NCI-H146 (cell line): ENCODE data around the gene ARHGEF33.

Source experiments
- DNase-seq: peaks from one replicate; lab custom pipeline; 2025; lab: John Stamatoyannopoulos, UW

Gene ARHGEF33

GRCh38 chr2:38960609-38961320, 71.1 kb downstream of the ARHGEF33 start:
- no peak for DNase-seq

DNA sequence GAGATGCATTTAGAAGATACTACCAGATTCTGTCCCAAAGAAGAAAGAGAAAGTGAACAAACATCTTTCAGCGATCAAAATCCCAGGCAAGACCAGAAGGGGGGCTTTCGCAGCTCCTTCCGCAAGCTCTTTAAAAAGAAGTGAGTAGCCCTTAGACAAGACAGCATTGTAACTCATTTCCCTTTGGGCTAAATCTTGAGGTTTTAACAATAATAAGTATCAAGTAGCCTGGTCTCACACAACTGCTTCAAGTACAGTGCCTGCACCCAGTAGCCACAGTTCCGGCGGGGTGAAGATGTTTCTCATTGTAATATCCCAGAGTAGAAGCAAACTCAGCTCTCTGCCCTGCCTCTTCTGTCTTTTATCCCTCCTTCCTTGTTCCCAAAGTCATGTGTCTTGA, 76.3 kb downstream of the ARHGEF33 start:
- DNase-seq: no peak

DNA sequence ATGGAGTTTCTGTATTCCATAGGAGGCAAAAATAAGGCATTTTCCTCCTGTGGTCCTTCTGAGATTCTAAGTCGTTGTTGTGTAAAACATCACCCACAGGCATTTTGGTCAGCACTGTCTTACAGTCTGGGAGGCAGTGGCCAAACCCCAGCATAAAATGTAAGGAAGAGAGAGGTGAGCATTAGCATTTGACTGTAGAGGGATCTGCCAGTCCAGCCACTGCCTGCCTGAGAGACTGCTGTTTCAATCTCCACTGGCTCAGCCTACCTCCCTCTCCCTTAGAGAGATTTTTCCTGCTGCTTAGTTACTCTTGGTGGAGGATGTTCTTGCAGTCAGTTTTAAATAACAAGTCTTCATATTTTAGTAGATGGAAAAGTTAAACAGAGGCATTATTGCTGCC, 77.0 kb downstream of the ARHGEF33 start:
- DNase-seq: no peak

DNA sequence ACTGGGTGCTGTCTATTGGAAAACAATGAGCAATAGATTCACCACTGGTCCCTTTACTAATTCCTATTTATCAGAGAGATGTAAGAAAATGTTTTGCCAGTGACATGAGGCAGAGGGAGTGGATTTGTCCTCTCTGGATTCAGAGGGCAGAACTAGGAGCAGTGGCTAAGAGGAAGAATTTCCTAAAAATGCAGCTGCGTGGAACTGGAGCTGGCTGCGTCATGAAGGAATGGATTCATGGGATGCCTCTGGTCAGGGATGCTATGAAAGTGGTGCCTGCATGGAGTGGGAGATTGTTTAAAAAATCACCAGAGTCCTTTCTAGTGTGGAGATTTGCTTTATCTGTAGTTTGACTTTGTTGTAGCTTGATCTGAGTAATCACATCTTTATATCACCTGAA, 78.3 kb downstream of the ARHGEF33 start:
- no peak for DNase-seq

DNA sequence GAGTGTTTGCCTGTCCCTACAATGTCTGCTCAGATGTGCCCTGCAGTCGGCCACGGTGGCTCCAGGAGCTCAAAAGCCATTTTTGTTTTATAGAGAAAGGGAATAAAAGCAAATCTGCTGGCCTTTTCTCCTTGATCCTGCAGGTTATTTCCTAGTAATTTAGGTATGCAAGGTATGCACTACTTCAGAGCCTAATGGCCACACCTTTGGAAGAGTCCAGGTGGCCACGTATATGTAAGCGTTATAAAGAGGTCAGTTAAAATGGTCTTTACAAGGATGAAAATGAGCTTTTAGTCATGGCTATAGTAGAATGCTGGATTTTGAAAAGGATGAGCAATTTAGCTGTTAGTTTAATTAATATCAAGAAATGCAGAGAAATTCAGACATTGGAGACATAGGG, 81.7 kb downstream of the ARHGEF33 start:
- DNase-seq: no peak

GRCh38 chr2:38973266-38973665, 83.6 kb downstream of the ARHGEF33 start:
- no peak for DNase-seq

GRCh38 chr2:38975042-38975441, 85.4 kb downstream of the ARHGEF33 start:
- DNase-seq: no peak

- no peak for DNase-seq
Measured at GRCh38 chr2:38977047-38977446, 87.4 kb downstream of the ARHGEF33 start.

DNA sequence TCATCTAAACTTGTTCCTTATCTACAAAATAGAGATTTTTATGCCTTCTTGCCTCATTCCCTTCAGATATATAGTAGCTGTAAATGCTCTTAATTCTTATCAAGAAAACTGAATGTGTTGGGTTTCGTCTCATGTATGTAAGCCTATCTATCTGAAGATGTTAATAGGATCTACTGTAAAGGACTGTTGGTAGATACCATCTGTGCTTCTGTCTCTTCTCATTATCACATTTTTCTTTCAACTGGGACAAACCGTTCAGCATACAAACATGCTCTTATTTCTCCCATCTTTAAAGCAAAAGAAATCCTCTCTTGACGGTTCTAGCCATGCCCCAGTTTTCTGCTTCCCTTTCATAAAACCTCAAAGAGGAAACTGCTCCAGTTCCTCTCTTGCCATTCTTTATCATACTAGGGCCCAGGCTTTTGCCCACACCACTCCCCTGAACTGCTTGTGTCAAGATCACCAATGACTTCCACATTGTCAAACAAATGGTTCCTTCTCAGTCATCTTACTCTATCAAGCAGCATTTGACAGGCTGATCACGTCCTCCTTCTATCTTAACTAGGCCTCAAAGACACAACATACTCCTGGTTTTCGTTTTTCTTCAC, 88.7 kb downstream of the ARHGEF33 start:
- DNase-seq: no peak

DNA sequence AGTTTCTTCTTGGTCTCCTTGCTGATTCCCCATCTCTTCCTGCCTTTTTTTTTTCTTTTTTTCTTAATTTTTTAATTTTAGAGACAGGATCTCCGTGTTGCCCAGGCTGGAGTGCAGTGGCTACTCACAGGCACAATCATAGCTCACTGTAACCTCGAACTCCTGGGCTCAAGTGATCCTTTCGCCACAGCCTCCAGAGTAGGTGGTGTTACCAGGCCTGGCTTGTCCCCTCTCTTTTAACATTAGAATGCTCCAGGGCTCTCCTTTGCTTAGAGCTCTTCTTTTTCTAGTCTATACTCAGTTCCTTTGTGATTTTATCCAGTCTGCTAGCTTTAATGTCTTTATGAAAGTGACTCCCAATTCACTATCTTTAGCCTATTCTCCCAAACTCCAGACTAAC, 89.2 kb downstream of the ARHGEF33 start:
- no peak for DNase-seq

GRCh38 chr2:38981003-38981669, 91.5 kb downstream of the ARHGEF33 start:
- no peak for DNase-seq

DNA sequence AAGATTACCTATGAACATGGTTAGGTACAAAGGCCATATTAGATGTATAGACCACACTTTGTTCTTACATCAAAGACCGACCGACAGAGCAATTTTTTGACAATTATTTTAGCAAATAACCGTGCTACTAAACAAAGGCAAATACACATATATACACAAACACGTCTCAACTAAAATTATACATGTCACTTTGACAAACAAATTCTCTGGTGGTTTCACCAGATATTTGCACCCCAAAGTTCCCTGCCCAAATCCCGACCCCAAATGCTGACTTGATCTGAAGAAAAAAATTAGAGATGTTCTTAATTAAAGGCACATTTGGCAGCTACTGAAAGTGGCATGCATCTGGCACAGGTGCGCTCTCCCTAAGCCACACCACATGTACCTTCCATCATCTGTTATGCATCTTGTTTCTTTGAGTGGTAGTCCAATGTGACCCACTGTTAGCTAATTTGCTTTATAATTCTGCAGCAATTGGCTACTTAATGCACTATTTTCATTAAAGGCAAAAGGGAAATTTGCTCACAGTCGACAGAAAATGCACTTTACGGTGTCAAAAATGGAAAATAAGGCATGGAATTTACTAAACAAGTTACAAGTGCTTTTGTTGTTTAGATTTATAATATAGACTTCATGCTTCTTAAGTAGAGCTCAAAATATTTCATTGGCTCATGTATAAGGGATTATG, 92.1 kb downstream of the ARHGEF33 start:
- no peak for DNase-seq

- DNase-seq: no peak
Measured at GRCh38 chr2:38982498-38982897, 92.8 kb downstream of the ARHGEF33 start.

GRCh38 chr2:38988716-38989115, 99.0 kb downstream of the ARHGEF33 start:
- no peak for DNase-seq

- no peak for DNase-seq
Measured at GRCh38 chr2:38991899-38992298, 102.2 kb downstream of the ARHGEF33 start.

DNA sequence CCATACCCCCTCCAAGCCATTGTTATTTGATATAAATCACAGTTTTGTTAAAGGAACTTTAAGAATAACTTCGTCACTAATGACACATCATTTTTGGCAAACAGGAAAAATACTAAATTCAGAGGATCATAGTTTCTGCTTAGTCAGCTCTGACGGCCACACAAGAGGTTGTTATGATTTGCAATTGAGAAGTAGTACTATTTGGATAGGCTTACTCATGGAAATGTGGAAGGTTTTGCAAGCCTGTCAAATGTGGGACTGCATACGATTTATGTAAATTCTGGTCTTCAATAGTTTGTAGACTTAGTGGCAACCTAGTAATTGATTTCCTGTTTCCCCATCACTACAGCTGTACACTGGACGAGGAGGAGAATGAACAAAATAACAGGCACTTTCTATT, 108.1 kb downstream of the ARHGEF33 start:
- no peak for DNase-seq

DNA sequence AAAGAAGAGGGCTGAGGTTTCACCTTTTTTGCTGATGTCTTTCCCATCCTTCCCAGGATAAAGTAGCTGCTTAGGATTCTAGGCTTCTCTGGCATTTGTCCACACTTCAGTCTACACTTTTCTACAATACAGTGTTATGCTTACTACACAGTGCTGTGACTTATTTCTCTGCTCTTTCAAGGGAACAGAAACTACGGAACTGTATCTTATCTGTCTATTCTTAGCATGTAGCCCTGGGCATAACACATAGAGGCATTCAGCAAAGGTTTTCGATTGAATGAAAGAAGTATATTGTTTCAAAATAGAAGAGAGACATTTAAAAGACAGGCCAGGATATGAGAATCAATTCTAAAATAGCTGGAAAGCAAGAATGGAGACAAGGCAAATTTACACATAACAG, 110.9 kb downstream of the ARHGEF33 start:
- DNase-seq: no peak

- DNase-seq: no peak
Measured at GRCh38 chr2:39007875-39008504, 118.3 kb downstream of the ARHGEF33 start.

DNA sequence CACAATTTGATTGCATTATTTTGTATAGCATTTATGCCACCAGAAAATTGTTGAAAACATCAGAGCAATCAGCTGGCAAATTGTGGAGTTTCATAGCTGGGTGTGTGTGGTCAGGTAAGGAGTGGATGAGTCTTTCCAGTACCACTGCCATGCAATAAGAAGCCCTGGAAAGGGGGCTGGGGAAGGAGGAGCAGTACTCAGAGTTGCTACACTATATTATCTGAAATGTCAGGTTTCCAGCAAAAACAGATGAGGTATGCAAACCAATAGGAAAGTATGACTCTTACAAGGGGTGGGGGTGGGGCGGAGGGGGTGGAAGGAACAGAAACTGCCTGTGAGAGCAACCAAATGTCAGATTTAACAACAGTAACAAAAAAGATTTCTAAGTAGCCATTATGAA, 119.0 kb downstream of the ARHGEF33 start:
- DNase-seq: no peak

DNA sequence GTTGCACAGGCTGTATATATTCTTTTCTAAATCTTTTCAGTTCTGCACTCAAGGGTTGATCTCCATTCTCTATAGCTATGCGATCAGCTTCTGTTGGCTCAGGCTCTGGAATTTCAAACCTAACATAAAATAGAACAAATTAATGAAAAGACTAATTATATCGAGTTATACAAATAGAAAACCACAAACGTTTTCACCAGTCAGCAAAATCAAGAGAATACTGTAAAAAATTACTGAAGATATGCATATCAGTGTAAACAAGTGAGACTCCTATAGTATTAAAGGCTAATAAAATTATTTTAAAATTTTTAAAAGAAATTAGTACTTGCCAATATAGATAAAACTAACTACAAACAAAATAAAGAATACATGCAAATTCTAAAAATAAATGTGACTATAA, 124.2 kb downstream of the ARHGEF33 start:
- DNase-seq: no peak

DNA sequence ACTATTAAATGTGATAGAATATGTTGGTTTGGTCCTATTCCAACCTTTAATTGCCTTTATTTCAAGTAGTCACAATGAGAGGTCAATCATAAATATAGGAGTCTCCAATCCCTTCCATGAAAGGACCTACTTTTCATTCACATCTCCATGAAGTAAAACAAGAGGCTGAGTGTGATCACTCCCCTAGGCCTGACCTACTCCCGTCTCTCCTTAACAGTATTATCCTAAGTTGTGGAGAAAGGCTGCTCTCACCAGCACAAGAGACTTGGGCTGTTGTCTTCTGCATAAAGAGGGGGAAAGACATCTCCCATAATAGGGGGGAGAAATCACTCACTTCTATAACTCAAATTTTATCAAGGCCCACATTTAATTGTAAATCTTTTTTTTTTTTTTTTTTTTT, 125.7 kb downstream of the ARHGEF33 start:
- DNase-seq: no peak

- DNase-seq: no peak
Measured at GRCh38 chr2:39017334-39017733, 127.7 kb downstream of the ARHGEF33 start.
